IMR-90 (cell line): ENCODE measurements around the gene SUN5. TPM values are rescaled to one million over a fixed set of nuclear protein-coding genes. Genes with fewer than 3 reads are reported as not detected.

Source experiments
- ATAC-seq: fragments of 200-7000 bp; cut with Tn5 transposase; 2 replicates; pipeline ENCODE4 v1.9.1; 2020; ENCODE audit warnings: low read depth, mild to moderate bottlenecking, moderate library complexity
- BruUV-seq: library from RNA; stranded (reverse); fragments of 400-500 nt; replicated peaks from 2 replicates; lab custom pipeline; 2021; lab: Mats Ljungman, UMichigan
- CTCF ChIA-PET: fragments of 300-600 bp; formaldehyde crosslinking; extraction: SDS; loops from one replicate; lab custom pipeline; 2021; ENCODE audit warnings: antibody characterized with exemption; lab: Yijun Ruan, JAX
- POLR2A ChIA-PET: fragments of 300-600 bp; sonication (Branson Sonifier 250); formaldehyde crosslinking; loops from one replicate; lab custom pipeline; 2022; ENCODE audit warnings: antibody characterized with exemption; ENCODE audit not compliant: unreplicated experiment; lab: Charles Lee
- DNase-seq: peaks from one replicate; pipeline ENCODE4 v3.0.0; 2013
- H2AFZ ChIP-seq: replicated peaks from 2 replicates; pipeline ENCODE3; 2013; ENCODE audit warnings: low read length, mild to moderate bottlenecking; ENCODE audit not compliant: poor library complexity
- H2AK5ac ChIP-seq: 2 replicates; pipeline ENCODE4 v1.6.1; 2013; ENCODE audit warnings: low read depth, low read length, inconsistent platforms
- H2AK9ac ChIP-seq: replicated peaks from 2 replicates; pipeline ENCODE3; 2013; ENCODE audit warnings: mild to moderate bottlenecking, low read depth, low read length, moderate library complexity; ENCODE audit not compliant: poor library complexity
- H2BK120ac ChIP-seq: 2 replicates; pipeline ENCODE4 v1.6.1; 2013; ENCODE audit warnings: low read depth, low read length, inconsistent platforms
- H2BK15ac ChIP-seq: 3 replicates; pipeline ENCODE4 v1.6.1; 2013; ENCODE audit warnings: low read depth, low read length, inconsistent platforms
- H2BK20ac ChIP-seq: 2 replicates; pipeline ENCODE4 v1.6.1; 2013; ENCODE audit warnings: low read depth, mild to moderate bottlenecking, inconsistent platforms, low read length, moderate library complexity
- H2BK5ac ChIP-seq: 2 replicates; pipeline ENCODE4 v1.6.1; 2013; ENCODE audit warnings: mild to moderate bottlenecking, low read depth, low read length, inconsistent platforms; ENCODE audit not compliant: poor library complexity, severe bottlenecking
- H3K14ac ChIP-seq: replicated peaks from 2 replicates; pipeline ENCODE4 v1.6.1; 2013; ENCODE audit warnings: low read depth, low read length, inconsistent platforms
- H3K18ac ChIP-seq: 2 replicates; pipeline ENCODE4 v1.6.1; 2013; ENCODE audit warnings: low read depth, low read length, control low read depth
- H3K23ac ChIP-seq: 2 replicates; pipeline ENCODE4 v1.6.1; 2013; ENCODE audit warnings: low read depth, low read length, inconsistent platforms
- H3K27ac ChIP-seq: 2 replicates; pipeline ENCODE4 v1.5.1; 2013; ENCODE audit warnings: mild to moderate bottlenecking, control low read depth, low read length; ENCODE audit not compliant: insufficient read depth
- H3K27me3 ChIP-seq: 2 replicates; pipeline ENCODE4 v1.6.1; 2013; ENCODE audit warnings: low read length; ENCODE audit not compliant: control insufficient read depth, insufficient read depth
- H3K36me3 ChIP-seq: 2 replicates; pipeline ENCODE4 v1.6.1; 2013; ENCODE audit warnings: low read length, mixed read lengths; ENCODE audit not compliant: control insufficient read depth, insufficient read depth
- H3K4ac ChIP-seq: 2 replicates; pipeline ENCODE4 v1.6.1; 2013; ENCODE audit warnings: low read depth, low read length, inconsistent platforms
- H3K4me1 ChIP-seq: 2 replicates; pipeline ENCODE4 v1.6.1; 2013; ENCODE audit warnings: low read length, mixed read lengths; ENCODE audit not compliant: control insufficient read depth, insufficient read depth
- H3K4me2 ChIP-seq: 2 replicates; pipeline ENCODE4 v1.6.1; 2013; ENCODE audit warnings: low read depth, mild to moderate bottlenecking, control low read depth, low read length, moderate library complexity
- H3K4me3 ChIP-seq: 2 replicates; pipeline ENCODE4 v1.5.1; 2013; ENCODE audit warnings: low read depth, mild to moderate bottlenecking, control low read depth, low read length, moderate library complexity; ENCODE audit not compliant: insufficient read depth
- H3K56ac ChIP-seq: 2 replicates; pipeline ENCODE4 v1.6.1; 2013; ENCODE audit warnings: low read length, inconsistent platforms; ENCODE audit not compliant: insufficient read depth; ENCODE audit errors: extremely low read depth
- H3K79me1 ChIP-seq, 2 experiments: 2 replicates each; pipeline ENCODE4 v1.6.1; 2013; ENCODE audit warnings: low read length in 2 of 2, inconsistent platforms in 1 of 2, low read depth in 1 of 2
- H3K9ac ChIP-seq: 2 replicates; pipeline ENCODE4 v1.6.1; 2013; ENCODE audit warnings: low read depth, low read length, control low read depth
- H3K9me1 ChIP-seq: 2 replicates; pipeline ENCODE4 v1.6.1; 2013; ENCODE audit warnings: low read length, inconsistent platforms; ENCODE audit not compliant: insufficient read depth
- H3K9me3 ChIP-seq: 2 replicates; pipeline ENCODE4 v1.6.1; 2013; ENCODE audit warnings: low read length; ENCODE audit not compliant: control insufficient read depth, insufficient read depth
- H4K20me1 ChIP-seq: 2 replicates; pipeline ENCODE4 v1.6.1; 2013; ENCODE audit warnings: low read length, inconsistent platforms; ENCODE audit not compliant: insufficient read depth
- H4K5ac ChIP-seq: 2 replicates; pipeline ENCODE4 v1.6.1; 2013; ENCODE audit warnings: mild to moderate bottlenecking, low read depth, low read length, control low read depth
- H4K8ac ChIP-seq, 2 experiments: 2 replicates each; pipeline ENCODE4 v1.6.1; 2013; ENCODE audit warnings: low read depth in 2 of 2, low read length in 2 of 2, control low read depth in 1 of 2, inconsistent platforms in 1 of 2
- H4K91ac ChIP-seq: 2 replicates; pipeline ENCODE4 v1.6.1; 2013; ENCODE audit warnings: low read depth, low read length, inconsistent platforms; ENCODE audit not compliant: insufficient read depth
- BHLHE40 ChIP-seq: fragments of 150-350 bp; IDR thresholded peaks from 2 replicates; pipeline ENCODE4 v1.6.1; 2016; ENCODE audit warnings: mild to moderate bottlenecking, low read depth, low read length
- CEBPB ChIP-seq: IDR thresholded peaks from 2 replicates; pipeline ENCODE4 v1.6.1; 2012; ENCODE audit warnings: low read depth, low read length, improper control_type of control experiment
- CHD1 ChIP-seq: IDR thresholded peaks from 2 replicates; pipeline ENCODE4 v1.6.1; 2012; ENCODE audit warnings: low read depth, low read length, improper control_type of control experiment
- CTCF ChIP-seq: conservative IDR thresholded peaks from 2 replicates; pipeline ENCODE4 v1.5.1; 2012; ENCODE audit warnings: mild to moderate bottlenecking, low read depth, low read length, improper control_type of control experiment
- ELK1 ChIP-seq: fragments of 150-350 bp; IDR thresholded peaks from 2 replicates; pipeline ENCODE4 v1.6.1; 2016; ENCODE audit warnings: low read depth, mild to moderate bottlenecking, low read length, moderate library complexity, borderline replicate concordance
- FOS ChIP-seq: fragments of 150-350 bp; IDR thresholded peaks from 2 replicates; pipeline ENCODE4 v1.6.1; 2016; ENCODE audit warnings: low read depth, low read length
- MAFK ChIP-seq: IDR thresholded peaks from 2 replicates; pipeline ENCODE4 v1.6.1; 2012; ENCODE audit warnings: low read depth, low read length, improper control_type of control experiment
- MAZ ChIP-seq: IDR thresholded peaks from 2 replicates; pipeline ENCODE4 v1.6.1; 2012; ENCODE audit warnings: low read depth, mild to moderate bottlenecking, low read length, improper control_type of control experiment, moderate library complexity, borderline replicate concordance
- MXI1 ChIP-seq: IDR thresholded peaks from 2 replicates; pipeline ENCODE4 v1.6.1; 2012; ENCODE audit warnings: low read depth, mild to moderate bottlenecking, low read length, moderate library complexity, borderline replicate concordance
- NFE2L2 ChIP-seq: fragments of 150-350 bp; IDR thresholded peaks from 2 replicates; pipeline ENCODE4 v1.6.1; 2016; ENCODE audit warnings: low read depth, mild to moderate bottlenecking, low read length
- POLR2A ChIP-seq: IDR thresholded peaks from 2 replicates; pipeline ENCODE4 v1.6.1; 2012; ENCODE audit warnings: mild to moderate bottlenecking, low read depth, low read length
- RAD21 ChIP-seq: IDR thresholded peaks from 2 replicates; pipeline ENCODE4 v1.6.1; 2012; ENCODE audit warnings: low read length, improper control_type of control experiment
- RCOR1 ChIP-seq: IDR thresholded peaks from 2 replicates; pipeline ENCODE4 v1.6.1; 2012; ENCODE audit warnings: mild to moderate bottlenecking, low read length, improper control_type of control experiment; ENCODE audit not compliant: insufficient replicate concordance
- RFX5 ChIP-seq: IDR thresholded peaks from 2 replicates; pipeline ENCODE4 v1.8.0; 2012; ENCODE audit warnings: low read depth, mild to moderate bottlenecking, low read length, moderate library complexity
- SMC3 ChIP-seq: fragments of 150-350 bp; IDR thresholded peaks from 2 replicates; pipeline ENCODE4 v1.6.1; 2016; ENCODE audit warnings: low read depth, mild to moderate bottlenecking, antibody characterized with exemption, low read length, moderate library complexity
- WGBS, 2 experiments: methylation state at CpG; one replicate each; pipeline versions ENCODE4 v1.1.5 to v1.1.7; 2013; ENCODE audit warnings: missing lambda C conversion rate in 2 of 2; ENCODE audit not compliant: insufficient read length in 1 of 2; ENCODE audit errors: extremely low coverage in 2 of 2; 5-methylcytosine and 5-hydroxymethylcytosine counted together
- dilution Hi-C: fragments of 300-500 bp; cut with HindIII; formaldehyde crosslinking; loops from one replicate; pipeline ENCODE4 v1.14.3; 2018; ENCODE audit warnings: low sequenced_read_pairs; ENCODE audit not compliant: unreplicated experiment
- in situ Hi-C: fragments of 300-500 bp; cut with MboI; formaldehyde crosslinking; loops from 3 replicates; pipeline ENCODE4 v1.14.3; 2019; ENCODE audit warnings: low sequenced_read_pairs, inconsistent platforms, mixed read lengths
- intact Hi-C: fragments of 100-400 bp; cut with micrococcal nuclease; formaldehyde crosslinking; loops from 2 replicates; pipeline ENCODE4 v1.10.0; 2022
- polyA plus RNA-seq, 3 experiments: library from polyadenylated mRNA; depleted of rRNA; stranded (reverse); fragments of >200 nt; gene quantifications; 2 replicates each; pipeline ENCODE4 v1.2.3, GENCODE V29; 2012; ENCODE audit warnings: low replicate concordance in 1 of 3
- total RNA-seq: library from RNA; depleted of rRNA; stranded (reverse); fragments of >200 nt; gene quantifications from 2 replicates; pipeline ENCODE4 v1.2.3, GENCODE V29; 2012
- TF ChIP-seq, protein P1 (sequence below): fragments of 150-350 bp; IDR thresholded peaks from 2 replicates; pipeline ENCODE4 v1.6.1; 2017; ENCODE audit warnings: mild to moderate bottlenecking, antibody characterized with exemption, low read length, low read depth

Gene SUN5
- total and polyA plus RNA-seq, 2 of the 4 experiments (the other 2 are of a cell fraction) = not detected

- H2AFZ ChIP-seq = no peak overlapping the region
- intact Hi-C loops (no loop called here), in situ Hi-C loops (no loop called here), dilution Hi-C loops (no loop called here)
- no peaks in the 10 kb centered on the region for H3K4me1 ChIP-seq
- no peak overlapping the region for H2AK5ac ChIP-seq
- no peaks in the 10 kb centered on the region; the same call in 1 of the 2 replicates for H3K27me3 ChIP-seq
- H3K23ac ChIP-seq = no peak overlapping the region
- no peak overlapping the region for H4K5ac ChIP-seq
- H3K4ac ChIP-seq = no peak overlapping the region
- no peaks in the 10 kb centered on the region for H3K9me1 ChIP-seq
- H3K14ac ChIP-seq = no peak overlapping the region
- no peak for ATAC-seq
- H3K27ac ChIP-seq = no peak overlapping the region
- H3K56ac ChIP-seq = no peak overlapping the region
- no peaks in the 10 kb centered on the region for H3K79me1 ChIP-seq
- H2BK15ac ChIP-seq = no peak overlapping the region
- TF ChIP-seq CTCF (no peak), CHD1 (no peak), NFE2L2 (no peak), MXI1 (no peak), POLR2A (no peak), MAZ (no peak), RCOR1 (no peak), MAFK (no peak), RAD21 (no peak), FOS (no peak), ELK1 (no peak), BHLHE40 (no peak), SMC3 (no peak), CEBPB (no peak), RFX5 (no peak)
- TF ChIP-seq, protein P1, sequence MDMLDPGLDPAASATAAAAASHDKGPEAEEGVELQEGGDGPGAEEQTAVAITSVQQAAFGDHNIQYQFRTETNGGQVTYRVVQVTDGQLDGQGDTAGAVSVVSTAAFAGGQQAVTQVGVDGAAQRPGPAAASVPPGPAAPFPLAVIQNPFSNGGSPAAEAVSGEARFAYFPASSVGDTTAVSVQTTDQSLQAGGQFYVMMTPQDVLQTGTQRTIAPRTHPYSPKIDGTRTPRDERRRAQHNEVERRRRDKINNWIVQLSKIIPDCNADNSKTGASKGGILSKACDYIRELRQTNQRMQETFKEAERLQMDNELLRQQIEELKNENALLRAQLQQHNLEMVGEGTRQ = no peak
- POLR2A ChIA-PET = no interaction called here
- no peak overlapping the region for H2BK20ac ChIP-seq
- peak overlapping the region; percentile 75 for H2BK5ac ChIP-seq
- CTCF ChIA-PET = no interaction called here
- DNase-seq = no peak
- no peak overlapping the region for H3K18ac ChIP-seq
- H3K4me3 ChIP-seq = no peak overlapping the region
- WGBS, 2 experiments = 71 to 100% methylated on average over 1 to 4 of the region's 4 CpGs
- no peak overlapping the region for H3K4me2 ChIP-seq
- H2AK9ac ChIP-seq = no peak overlapping the region
- no peak overlapping the region for H3K9ac ChIP-seq
- no peaks in the 10 kb centered on the region for H3K36me3 ChIP-seq
- no peak overlapping the region for H2BK120ac ChIP-seq
- no peak overlapping the region for H4K8ac ChIP-seq
- BruUV-seq = no TSS peak
- no peaks in the 10 kb centered on the region for H4K20me1 ChIP-seq
- no peaks in the 10 kb centered on the region for H3K9me3 ChIP-seq
- no peak overlapping the region for H4K91ac ChIP-seq
Measured at GRCh38 chr20:33038243-33038642, 34.0 kb upstream of the SUN5 start.
